GM23338 (cell line): ENCODE results near the gene FAM13A.

Experiments used
- CTCF ChIP-seq, 2 experiments: fragments of 200-600 bp in 1 of 2; sonication (generic) in 1 of 2; conservative IDR thresholded peaks; 2 replicates each; pipeline versions ENCODE4 v1.5.1 to v1.6.1; 2016 to 2017; ENCODE audit warnings: antibody characterized with exemption in 2 of 2, low read depth in 2 of 2, mild to moderate bottlenecking in 2 of 2, moderate library complexity in 1 of 2
- ETS1 ChIP-seq: IDR thresholded peaks from 2 replicates; pipeline ENCODE4 v1.6.1; 2016; ENCODE audit warnings: antibody characterized with exemption
- EZH2 ChIP-seq: fragments of 200-600 bp; sonication (generic); IDR thresholded peaks from one replicate; pipeline ENCODE4 v1.8.0; 2017; ENCODE audit warnings: antibody characterized with exemption, mild to moderate bottlenecking, low read depth; ENCODE audit not compliant: unreplicated experiment
- EZH2phosphoT487 ChIP-seq: fragments of 200-600 bp; sonication (generic); IDR thresholded peaks from one replicate; pipeline ENCODE4 v1.8.1; 2018; ENCODE audit warnings: antibody characterized with exemption; ENCODE audit not compliant: unreplicated experiment
- NANOG ChIP-seq: IDR thresholded peaks from 2 replicates; pipeline ENCODE4 v1.6.1; 2016; ENCODE audit warnings: antibody characterized with exemption, borderline replicate concordance
- POLR2AphosphoS5 ChIP-seq: IDR thresholded peaks from 2 replicates; pipeline ENCODE4 v1.6.1; 2016; ENCODE audit warnings: antibody characterized with exemption, low read depth
- REST ChIP-seq: IDR thresholded peaks from one replicate; pipeline ENCODE4 v1.6.1; 2018; ENCODE audit warnings: antibody characterized with exemption; ENCODE audit not compliant: unreplicated experiment
- STAT1 ChIP-seq: IDR thresholded peaks from one replicate; pipeline ENCODE4 v1.6.1; 2016; ENCODE audit warnings: antibody characterized with exemption; ENCODE audit not compliant: unreplicated experiment
- ZNF114 ChIP-seq: fragments of 250-450 bp; sonication (Bioruptor Pico); IDR thresholded peaks from 2 replicates; pipeline ENCODE4 v1.5.0; 2020; ENCODE audit warnings: mild to moderate bottlenecking, moderate library complexity

GRCh38 chr4:88891636-88892035, 165.3 kb downstream of the FAM13A start:
- TF ChIP-seq CTCF (conservative IDR thresholded peaks at IDR 0.05; ENCODE audit: low read depth in 2 of 2) (no peak), REST (no peak), EZH2phosphoT487 (no peak), ETS1 (no peak), STAT1 (no peak), POLR2AphosphoS5 (no peak), EZH2 (no peak), NANOG (no peak), ZNF114 (no peak)
